ENCODE results near the gene RAD51B. TPM values are rescaled to one million over a fixed set of nuclear protein-coding genes. Genes with fewer than 3 reads are reported as not detected.

RAD51B gene
- total RNA-seq, 1 experiment from 2014 or later = 23.3 TPM

GRCh38 chr14:67990576-67990975 is 171.0 kb downstream of the RAD51B start:
- no peaks in the 10 kb centered on the region for H3K36me3 ChIP-seq (ENCODE audit: insufficient read depth, low read length, poor library complexity, severe bottlenecking)
- BruUV-seq (replicated peaks) = no TSS peak
- intact Hi-C loops (cut with micrococcal nuclease; ENCODE audit: unreplicated experiment) = no loop called here
- no peak overlapping the region for H3K27ac ChIP-seq (ENCODE audit: low read depth, low read length, poor library complexity, severe bottlenecking)
- TF ChIP-seq CTCF (conservative IDR thresholded peaks at IDR 0.05; ENCODE audit: low read depth, low read length) (no peak), EZH2 (IDR thresholded peaks at IDR 0.05; ENCODE audit: borderline replicate concordance, low read depth, low read length, poor library complexity, severe bottlenecking) (no peak)
- no peaks in the 10 kb centered on the region for H3K27me3 ChIP-seq (replicated peaks; ENCODE audit: insufficient read depth, low read depth, low read length, poor library complexity)
- no peaks in the 10 kb centered on the region for H3K9me3 ChIP-seq (ENCODE audit: low read depth, low read length, poor library complexity, severe bottlenecking)
- POLR2A ChIA-PET (ENCODE audit: low non-redundant PET) = no interaction called here
- H3K4me1 ChIP-seq (ENCODE audit: insufficient read depth, low read length, poor library complexity, severe bottlenecking) = no peaks in the 10 kb centered on the region
- CTCF ChIA-PET = no interaction called here
- no peak overlapping the region for H3K4me3 ChIP-seq (ENCODE audit: low read depth, low read length, poor library complexity, severe bottlenecking)
- no peak for DNase-seq (ENCODE audit: low spot score)

DNA sequence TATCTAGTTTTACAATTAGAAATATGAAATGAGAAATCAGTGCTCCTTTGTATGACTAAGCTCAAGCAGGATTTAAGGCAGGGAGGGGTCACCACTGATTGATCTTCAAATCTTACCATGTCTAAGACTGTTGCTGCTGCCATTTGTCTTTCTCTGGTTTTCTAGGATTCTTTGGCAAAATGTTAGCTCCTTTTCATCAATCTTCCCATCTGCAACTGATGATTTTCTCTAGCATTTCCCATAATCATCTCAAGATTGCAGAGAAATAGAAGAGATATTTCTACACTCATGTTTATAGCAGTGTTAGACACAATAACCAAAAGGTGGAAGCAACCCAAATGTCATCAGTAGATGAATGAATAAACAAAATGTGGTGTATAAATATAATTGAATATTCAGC is 175.0 kb downstream of the RAD51B start:
- intact Hi-C loops (cut with micrococcal nuclease; ENCODE audit: unreplicated experiment) = no loop called here
- Histone ChIP-seq H3K4me3 (ENCODE audit: low read depth, low read length, poor library complexity, severe bottlenecking) (no peak overlapping the region), H3K27ac (ENCODE audit: low read depth, low read length, poor library complexity, severe bottlenecking) (no peak overlapping the region), H3K36me3 (ENCODE audit: insufficient read depth, low read length, poor library complexity, severe bottlenecking) (no peaks in the 10 kb centered on the region), H3K4me1 (ENCODE audit: insufficient read depth, low read length, poor library complexity, severe bottlenecking) (no peaks in the 10 kb centered on the region), H3K27me3 (replicated peaks; ENCODE audit: insufficient read depth, low read depth, low read length, poor library complexity) (no peaks in the 10 kb centered on the region), H3K9me3 (ENCODE audit: low read depth, low read length, poor library complexity, severe bottlenecking) (no peaks in the 10 kb centered on the region)
- TF ChIP-seq EZH2 (IDR thresholded peaks at IDR 0.05; ENCODE audit: borderline replicate concordance, low read depth, low read length, poor library complexity, severe bottlenecking) (no peak), CTCF (conservative IDR thresholded peaks at IDR 0.05; ENCODE audit: low read depth, low read length) (no peak)
- CTCF ChIA-PET = no interaction called here
- BruUV-seq (replicated peaks) = no TSS peak
- DNase-seq (ENCODE audit: low spot score) = no peak
- POLR2A ChIA-PET (ENCODE audit: low non-redundant PET) = no interaction called here

GRCh38 chr14:67996235-67996634 is 176.7 kb downstream of the RAD51B start:
- CTCF ChIA-PET = no interaction called here
- no TSS peak for BruUV-seq (replicated peaks)

More at GRCh38 chr14:67996235-67996634, 176.7 kb downstream of the RAD51B start:
- Histone ChIP-seq H3K9me3 (ENCODE audit: low read depth, low read length, poor library complexity, severe bottlenecking) (no peaks in the 10 kb centered on the region), H3K36me3 (ENCODE audit: insufficient read depth, low read length, poor library complexity, severe bottlenecking) (no peaks in the 10 kb centered on the region), H3K4me3 (ENCODE audit: low read depth, low read length, poor library complexity, severe bottlenecking) (no peak overlapping the region), H3K27me3 (replicated peaks; ENCODE audit: insufficient read depth, low read depth, low read length, poor library complexity) (no peaks in the 10 kb centered on the region), H3K27ac (ENCODE audit: low read depth, low read length, poor library complexity, severe bottlenecking) (no peak overlapping the region), H3K4me1 (ENCODE audit: insufficient read depth, low read length, poor library complexity, severe bottlenecking) (no peaks in the 10 kb centered on the region)
- intact Hi-C loops (cut with micrococcal nuclease; ENCODE audit: unreplicated experiment) = no loop called here
- TF ChIP-seq EZH2 (IDR thresholded peaks at IDR 0.05; ENCODE audit: borderline replicate concordance, low read depth, low read length, poor library complexity, severe bottlenecking) (no peak), CTCF (conservative IDR thresholded peaks at IDR 0.05; ENCODE audit: low read depth, low read length) (no peak)
- POLR2A ChIA-PET (ENCODE audit: low non-redundant PET) = no interaction called here
- no peak for DNase-seq (ENCODE audit: low spot score)

Data from A673 (cell line).